ENCODE data around the gene PSME4.
"Not testable (repeated sequence)": the region's sequence is repeated elsewhere in the genome, so short reads cannot be mapped to it uniquely, and the experiment has no call there.

PSME4 gene

GRCh38 chr2:53964257-53964952, 6.4 kb downstream of the PSME4 start:
- TF ChIP-seq, protein P1, sequence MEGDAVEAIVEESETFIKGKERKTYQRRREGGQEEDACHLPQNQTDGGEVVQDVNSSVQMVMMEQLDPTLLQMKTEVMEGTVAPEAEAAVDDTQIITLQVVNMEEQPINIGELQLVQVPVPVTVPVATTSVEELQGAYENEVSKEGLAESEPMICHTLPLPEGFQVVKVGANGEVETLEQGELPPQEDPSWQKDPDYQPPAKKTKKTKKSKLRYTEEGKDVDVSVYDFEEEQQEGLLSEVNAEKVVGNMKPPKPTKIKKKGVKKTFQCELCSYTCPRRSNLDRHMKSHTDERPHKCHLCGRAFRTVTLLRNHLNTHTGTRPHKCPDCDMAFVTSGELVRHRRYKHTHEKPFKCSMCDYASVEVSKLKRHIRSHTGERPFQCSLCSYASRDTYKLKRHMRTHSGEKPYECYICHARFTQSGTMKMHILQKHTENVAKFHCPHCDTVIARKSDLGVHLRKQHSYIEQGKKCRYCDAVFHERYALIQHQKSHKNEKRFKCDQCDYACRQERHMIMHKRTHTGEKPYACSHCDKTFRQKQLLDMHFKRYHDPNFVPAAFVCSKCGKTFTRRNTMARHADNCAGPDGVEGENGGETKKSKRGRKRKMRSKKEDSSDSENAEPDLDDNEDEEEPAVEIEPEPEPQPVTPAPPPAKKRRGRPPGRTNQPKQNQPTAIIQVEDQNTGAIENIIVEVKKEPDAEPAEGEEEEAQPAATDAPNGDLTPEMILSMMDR (IDR thresholded peaks at IDR 0.05; ENCODE audit: control extremely low read depth, extremely low read depth, low read depth, missing control alignments), result no peak
- DNase-seq (ENCODE audit: extremely low spot score), result no peak
- ChIA-PET CTCF (no interaction called here), POLR2A (no interaction called here)

DNA sequence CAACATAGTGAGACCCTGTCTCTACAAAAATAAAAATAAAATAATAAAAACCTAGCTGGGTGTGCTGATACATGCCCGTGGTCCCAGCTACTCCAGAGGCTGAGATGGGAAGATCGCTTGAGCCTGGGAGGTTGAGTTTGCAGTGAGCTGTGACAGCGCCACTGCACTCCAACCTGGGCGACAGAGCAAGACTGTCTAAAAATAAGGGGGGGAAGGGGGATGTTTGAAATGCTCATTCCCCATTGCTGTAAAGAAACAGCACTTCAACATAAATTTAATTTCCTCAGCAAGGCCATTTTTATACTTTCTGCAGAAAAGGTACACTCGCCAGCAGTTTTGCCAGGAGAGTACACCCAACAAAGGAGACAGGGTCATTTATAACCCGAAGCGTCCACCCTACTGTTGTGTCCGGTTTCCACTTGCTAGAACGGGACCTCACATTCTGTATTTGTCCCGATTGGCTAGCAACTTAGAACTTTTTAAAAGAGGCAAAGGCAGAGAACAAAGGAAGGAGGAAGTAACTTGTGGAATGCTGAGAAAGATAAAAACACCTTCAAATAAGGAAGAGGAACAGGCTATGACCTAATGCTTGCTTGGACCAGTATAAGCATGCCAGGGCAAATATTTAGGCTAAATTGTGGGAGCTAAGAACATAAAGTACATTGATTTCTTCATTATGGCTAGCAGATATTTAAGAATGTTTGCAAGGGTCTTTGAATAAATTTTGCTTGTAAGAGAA, 9.1 kb downstream of the PSME4 start:
- CTCF ChIA-PET, result interaction anchor here (1.7 kb wide), 1 partner anchor 8 kb away, joined by 3 read pairs; no protein-coding TSS in a partner anchor
- DNase-seq (ENCODE audit: extremely low spot score); POLR2A ChIA-PET: not testable (repeated sequence)

- TF ChIP-seq, protein P1 (IDR thresholded peaks at IDR 0.05; ENCODE audit: control extremely low read depth, extremely low read depth, low read depth, missing control alignments), result no peak
- no peak for DNase-seq (ENCODE audit: extremely low spot score)
- ChIA-PET CTCF (interaction anchor here (1.7 kb wide), 1 partner anchor 9 kb away, joined by 3 read pairs; no protein-coding TSS in a partner anchor), POLR2A (no interaction called here)
Measured at GRCh38 chr2:53960476-53960875, 10.3 kb downstream of the PSME4 start.

DNA sequence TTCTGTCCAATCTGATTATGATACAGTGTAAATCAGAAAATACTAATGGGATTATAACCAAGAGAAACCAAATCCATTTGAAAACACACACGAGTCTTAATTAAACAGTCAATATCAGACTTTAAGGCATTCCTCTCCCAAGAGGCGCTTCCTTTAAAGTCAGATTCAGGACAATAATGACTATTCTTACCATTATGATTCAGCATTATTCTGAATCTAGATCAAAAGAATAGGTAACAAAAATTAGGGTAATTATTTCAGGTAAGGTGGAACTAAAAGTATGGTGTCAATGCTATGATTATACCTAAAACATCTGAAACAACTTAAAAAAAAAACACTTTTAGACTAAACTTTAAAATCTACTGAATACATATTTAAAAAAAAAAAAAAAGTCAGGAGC, 12.3 kb downstream of the PSME4 start:
- CTCF ChIA-PET, result interaction anchor here (1.4 to 1.9 kb wide), 3 partner anchors 9 to 20 kb away, joined by 3 to 4 read pairs (median 3); no protein-coding TSS in a partner anchor
- POLR2A ChIA-PET, result no interaction called here
- TF ChIP-seq, protein P1 (IDR thresholded peaks at IDR 0.05; ENCODE audit: control extremely low read depth, extremely low read depth, low read depth, missing control alignments), result no peak
- DNase-seq (ENCODE audit: extremely low spot score), result no peak

DNA sequence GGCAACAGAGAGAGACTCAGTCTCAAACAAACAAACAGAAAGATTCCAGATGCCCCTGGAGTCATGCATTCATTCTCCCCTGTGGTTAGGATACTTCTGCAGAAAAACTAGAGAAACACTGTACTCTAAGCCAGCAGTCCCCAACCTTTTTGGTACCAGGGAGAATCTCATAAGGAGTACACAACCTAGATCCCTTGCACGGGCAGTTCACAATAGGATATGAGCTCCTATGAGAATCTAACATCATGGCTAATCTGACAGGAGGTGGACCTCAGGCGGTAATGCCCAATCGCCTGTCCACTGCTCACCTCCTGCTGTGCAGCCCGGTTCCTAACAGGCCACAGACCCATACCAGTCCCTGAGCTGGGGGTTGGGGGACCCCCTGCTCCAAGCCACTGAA, 18.3 kb downstream of the PSME4 start:
- no peak for DNase-seq (ENCODE audit: extremely low spot score)
- CTCF ChIA-PET, result interaction anchor here (1.1 kb wide), 1 partner anchor 9 kb away, joined by 4 read pairs; no protein-coding TSS in a partner anchor
- POLR2A ChIA-PET, result no interaction called here
- TF ChIP-seq, protein P1 (IDR thresholded peaks at IDR 0.05; ENCODE audit: control extremely low read depth, extremely low read depth, low read depth, missing control alignments), result no peak

GRCh38 chr2:53949457-53949856, 21.3 kb downstream of the PSME4 start:
- DNase-seq (ENCODE audit: extremely low spot score), result no peak
- CTCF ChIA-PET, result interaction anchor here (1.3 to 1.5 kb wide), 2 partner anchors 10 to 20 kb away, joined by 3 read pairs; no protein-coding TSS in a partner anchor
- POLR2A ChIA-PET, result interaction anchor here (0.6 kb wide), 1 partner anchor 137 kb away, joined by 3 read pairs; no protein-coding TSS in a partner anchor
- TF ChIP-seq, protein P1 (IDR thresholded peaks at IDR 0.05; ENCODE audit: control extremely low read depth, extremely low read depth, low read depth, missing control alignments), result no peak

DNA sequence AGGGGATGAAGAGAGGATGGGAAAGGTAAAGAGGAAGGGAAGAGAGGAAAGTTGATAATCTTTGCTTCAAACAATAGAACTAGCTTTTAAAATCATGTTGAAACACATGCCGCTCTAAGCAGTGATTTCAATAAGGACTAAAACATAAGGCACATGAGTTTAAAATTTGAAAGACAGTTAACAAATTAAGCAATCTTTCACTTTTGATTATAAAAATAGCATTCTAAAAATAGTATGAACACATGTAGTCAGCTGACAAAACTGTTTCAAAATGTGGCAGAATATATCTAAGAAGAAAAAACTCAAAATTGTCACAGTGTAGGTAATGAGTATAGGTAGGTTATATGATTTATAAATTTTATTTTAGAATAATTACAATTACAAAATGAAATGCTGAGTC, 25.3 kb downstream of the PSME4 start:
- no peak for DNase-seq (ENCODE audit: extremely low spot score)
- TF ChIP-seq, protein P1 (IDR thresholded peaks at IDR 0.05; ENCODE audit: control extremely low read depth, extremely low read depth, low read depth, missing control alignments), result no peak
- POLR2A ChIA-PET, result no interaction called here
- CTCF ChIA-PET, result interaction anchor here (1.3 to 2.1 kb wide), 5 partner anchors 9 to 20 kb away, joined by 3 to 7 read pairs (median 6); no protein-coding TSS in a partner anchor
